ENCODE measurements around the gene FAM53A. TPM values are rescaled to one million over a fixed set of nuclear protein-coding genes. Genes with fewer than 3 reads are reported as not detected.

The FAM53A gene
- total RNA-seq, 3 donors from 2014 or later, result 0.65 to 1.8 (median 1.4) TPM

DNA sequence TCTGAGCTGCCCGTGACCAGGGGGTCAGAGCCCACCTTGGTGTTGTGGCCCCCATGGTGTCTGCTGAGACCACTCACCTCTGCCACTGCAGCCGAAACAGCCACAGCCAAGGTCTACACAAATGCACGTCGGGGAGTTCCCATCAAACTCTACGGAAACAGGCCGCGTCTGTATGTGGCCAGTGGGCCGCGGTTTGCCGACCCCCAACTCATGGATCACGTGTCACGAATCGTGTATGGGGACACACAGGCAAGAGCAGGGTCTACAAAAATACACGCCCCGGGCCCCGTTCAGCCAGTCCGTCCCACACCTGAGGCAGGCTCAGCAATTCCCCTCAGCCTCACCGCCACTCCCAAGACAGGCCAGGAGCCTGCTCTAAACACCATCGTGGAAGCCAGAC, 53.8 kb downstream of the FAM53A start:
- H3K9me3 ChIP-seq, result no peaks in the 10 kb centered on the region
- DNase-seq (peak in 1 of 3 donors; percentile 40), ATAC-seq (no peak)
- H3K4me1 ChIP-seq (ENCODE audit: low read depth), result no peaks in the 10 kb centered on the region
- H3K4me3 ChIP-seq, result no peak overlapping the region
- H3K36me3 ChIP-seq (ENCODE audit: low read depth), result no peaks in the 10 kb centered on the region
- no peak for TF ChIP-seq CTCF (IDR thresholded peaks at IDR 0.05)
- intact Hi-C loops (cut with DNase I, micrococcal nuclease), result no loop called here

- intact Hi-C loops (cut with DNase I, micrococcal nuclease), result loop anchor here in 1 of 2 donors (10.0 kb wide), 1 partner anchor 275 kb away; no protein-coding TSS in a partner anchor
- peak; percentile 13 for ATAC-seq
- no peak for TF ChIP-seq CTCF (IDR thresholded peaks at IDR 0.05)
Measured at GRCh38 chr4:1629699-1630083, 54.4 kb downstream of the FAM53A start.

GRCh38 chr4:1628892-1629698, 55.0 kb downstream of the FAM53A start:
- no peak overlapping the region for H3K4me3 ChIP-seq
- DNase-seq (peak; percentile 66 to 80 (median 69)), ATAC-seq (peak; percentile 89)
- no peaks in the 10 kb centered on the region for H3K9me3 ChIP-seq
- no peaks in the 10 kb centered on the region for H3K4me1 ChIP-seq (ENCODE audit: low read depth)
- intact Hi-C loops (cut with DNase I, micrococcal nuclease), result loop anchor here in 1 of 2 donors (10.0 kb wide), 1 partner anchor 274 kb away; no protein-coding TSS in a partner anchor
- peak; percentile 96 for TF ChIP-seq CTCF (IDR thresholded peaks at IDR 0.05)
- no peaks in the 10 kb centered on the region for H3K36me3 ChIP-seq (ENCODE audit: low read depth)

More at GRCh38 chr4:1629699-1630083, 54.4 kb downstream of the FAM53A start:
- H3K4me1 ChIP-seq (ENCODE audit: low read depth), result no peaks in the 10 kb centered on the region
- H3K9me3 ChIP-seq, result no peaks in the 10 kb centered on the region
- H3K36me3 ChIP-seq (ENCODE audit: low read depth), result no peaks in the 10 kb centered on the region
- no peak overlapping the region for H3K4me3 ChIP-seq
- DNase-seq, result no peak

DNA sequence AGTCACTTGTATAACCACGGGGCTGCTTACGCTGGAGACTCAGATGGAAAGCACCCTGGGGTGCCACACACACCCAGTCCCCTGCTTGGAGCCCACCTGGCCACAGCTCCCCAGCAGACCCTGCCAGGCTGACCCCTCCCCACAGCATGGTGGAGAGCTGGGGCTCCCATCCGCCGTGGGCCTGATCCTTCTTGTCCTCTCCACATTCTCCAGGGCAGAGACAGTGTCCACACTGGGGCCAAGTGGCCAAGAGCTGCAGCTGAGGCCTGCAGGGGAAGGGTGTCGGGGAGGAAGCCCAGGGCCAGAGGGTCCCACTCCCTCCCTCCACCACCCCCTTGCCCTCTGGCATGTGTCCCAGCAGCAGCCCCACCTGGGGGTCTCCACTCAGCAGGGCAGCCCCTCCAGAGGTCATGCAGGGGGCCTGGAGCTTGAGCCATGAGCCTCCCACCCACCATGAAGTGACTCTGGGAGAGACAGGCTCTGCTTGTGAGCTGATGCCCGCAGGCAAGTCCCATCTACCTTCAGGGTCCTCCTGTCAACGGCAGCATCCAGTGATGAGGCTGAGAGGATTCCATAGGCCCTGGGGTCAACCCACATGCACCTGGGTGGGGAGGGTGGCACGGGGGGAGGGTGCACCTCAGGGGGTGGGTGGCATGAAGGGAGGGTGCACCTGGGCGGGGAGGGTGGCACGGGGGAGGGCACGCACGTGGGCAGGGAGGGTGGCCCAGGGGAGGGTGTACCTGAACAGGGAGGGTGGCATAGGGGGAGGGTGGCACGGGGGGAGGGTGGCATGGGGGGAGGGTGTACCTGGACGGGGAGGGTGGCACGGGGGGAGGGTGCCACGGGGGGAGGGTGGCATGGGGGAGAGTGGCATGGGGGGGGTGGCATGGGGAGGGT, 56.4 kb downstream of the FAM53A start:
- no peak for TF ChIP-seq CTCF (IDR thresholded peaks at IDR 0.05)

GRCh38 chr4:1626941-1627340, 57.2 kb downstream of the FAM53A start:
- H3K9me3 ChIP-seq, result no peaks in the 10 kb centered on the region
- TF ChIP-seq CTCF (IDR thresholded peaks at IDR 0.05), result no peak
- intact Hi-C loops (cut with DNase I, micrococcal nuclease), result loop anchor here in 1 of 2 donors (10.0 kb wide), 1 partner anchor 272 kb away; no protein-coding TSS in a partner anchor
- DNase-seq (peak in 1 of 3 donors; percentile 39), ATAC-seq (no peak)
- H3K4me1 ChIP-seq (ENCODE audit: low read depth), result no peaks in the 10 kb centered on the region
- no peaks in the 10 kb centered on the region for H3K36me3 ChIP-seq (ENCODE audit: low read depth)
- no peak overlapping the region for H3K4me3 ChIP-seq

More for the DNA sequence above, 56.4 kb downstream of the FAM53A start:
- H3K36me3 ChIP-seq (ENCODE audit: low read depth), result no peaks in the 10 kb centered on the region
- H3K9me3 ChIP-seq, result no peaks in the 10 kb centered on the region
- no peak overlapping the region for H3K4me3 ChIP-seq
- intact Hi-C loops (cut with DNase I, micrococcal nuclease), result loop anchor here in 1 of 2 donors (10.0 kb wide), 1 partner anchor 273 kb away; no protein-coding TSS in a partner anchor
- ATAC-seq, result no peak
- DNase-seq, result peak in 1 of 3 donors; percentile 43
- no peaks in the 10 kb centered on the region for H3K4me1 ChIP-seq (ENCODE audit: low read depth)
